NB4 (cell line): ENCODE measurements around the gene DPH6.

Source experiments
- TF ChIP-seq, protein P1 (sequence below): IDR thresholded peaks from one replicate; pipeline ENCODE4 v1.5.1; 2012; ENCODE audit warnings: low read depth, low read length
- TF ChIP-seq, protein P2 (sequence below): IDR thresholded peaks from 2 replicates; pipeline ENCODE4 v1.6.1; 2011; ENCODE audit warnings: low read depth, low read length

DNA sequence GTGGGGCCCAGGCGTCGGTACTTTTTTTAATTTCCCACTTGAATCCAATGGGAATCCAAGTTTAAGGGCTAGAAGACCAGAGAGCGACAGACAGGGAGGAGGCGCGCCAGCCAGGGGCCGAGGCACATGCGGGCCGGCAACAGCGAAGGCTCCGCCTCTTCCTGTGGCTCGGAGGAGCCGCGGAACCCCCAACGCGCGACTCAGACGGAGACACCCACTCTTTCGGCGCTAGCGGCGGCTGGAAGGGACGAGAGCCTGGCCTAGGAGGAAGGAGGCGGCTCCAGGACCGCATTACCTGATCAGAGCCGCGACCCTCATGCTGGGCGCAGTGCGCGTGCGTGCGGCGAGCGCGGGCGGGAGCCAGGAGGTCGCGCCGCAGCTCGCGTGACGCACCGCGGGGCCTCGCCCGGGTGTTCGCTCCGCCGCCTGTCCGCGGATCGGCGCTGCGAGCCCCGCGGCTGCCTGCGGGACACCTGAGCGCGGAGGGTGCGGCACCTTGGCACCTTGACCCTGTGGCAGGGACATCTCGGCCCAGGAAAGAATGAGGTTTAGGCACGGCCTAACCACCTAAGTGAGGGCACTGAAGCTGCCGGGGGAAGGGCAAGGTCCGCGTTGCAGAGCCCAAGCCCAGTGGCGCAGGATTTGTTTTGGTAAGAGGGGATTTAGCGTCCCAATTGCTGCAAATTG is at the start of gene DPH6:
- TF ChIP-seq, protein P1, sequence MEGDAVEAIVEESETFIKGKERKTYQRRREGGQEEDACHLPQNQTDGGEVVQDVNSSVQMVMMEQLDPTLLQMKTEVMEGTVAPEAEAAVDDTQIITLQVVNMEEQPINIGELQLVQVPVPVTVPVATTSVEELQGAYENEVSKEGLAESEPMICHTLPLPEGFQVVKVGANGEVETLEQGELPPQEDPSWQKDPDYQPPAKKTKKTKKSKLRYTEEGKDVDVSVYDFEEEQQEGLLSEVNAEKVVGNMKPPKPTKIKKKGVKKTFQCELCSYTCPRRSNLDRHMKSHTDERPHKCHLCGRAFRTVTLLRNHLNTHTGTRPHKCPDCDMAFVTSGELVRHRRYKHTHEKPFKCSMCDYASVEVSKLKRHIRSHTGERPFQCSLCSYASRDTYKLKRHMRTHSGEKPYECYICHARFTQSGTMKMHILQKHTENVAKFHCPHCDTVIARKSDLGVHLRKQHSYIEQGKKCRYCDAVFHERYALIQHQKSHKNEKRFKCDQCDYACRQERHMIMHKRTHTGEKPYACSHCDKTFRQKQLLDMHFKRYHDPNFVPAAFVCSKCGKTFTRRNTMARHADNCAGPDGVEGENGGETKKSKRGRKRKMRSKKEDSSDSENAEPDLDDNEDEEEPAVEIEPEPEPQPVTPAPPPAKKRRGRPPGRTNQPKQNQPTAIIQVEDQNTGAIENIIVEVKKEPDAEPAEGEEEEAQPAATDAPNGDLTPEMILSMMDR, result no peak
- TF ChIP-seq, protein P2, sequence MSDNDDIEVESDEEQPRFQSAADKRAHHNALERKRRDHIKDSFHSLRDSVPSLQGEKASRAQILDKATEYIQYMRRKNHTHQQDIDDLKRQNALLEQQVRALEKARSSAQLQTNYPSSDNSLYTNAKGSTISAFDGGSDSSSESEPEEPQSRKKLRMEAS, result peak; percentile 71
